ENCODE measurements around the gene UGGT1. TPM values are rescaled to one million over a fixed set of nuclear protein-coding genes. Genes with fewer than 3 reads are reported as not detected.
A peak's percentile ranks its signal among the peaks of the same experiment; 100 is the strongest.

Gene UGGT1
- total RNA-seq, 1 donor from 2014 or later = 49.6 TPM

DNA sequence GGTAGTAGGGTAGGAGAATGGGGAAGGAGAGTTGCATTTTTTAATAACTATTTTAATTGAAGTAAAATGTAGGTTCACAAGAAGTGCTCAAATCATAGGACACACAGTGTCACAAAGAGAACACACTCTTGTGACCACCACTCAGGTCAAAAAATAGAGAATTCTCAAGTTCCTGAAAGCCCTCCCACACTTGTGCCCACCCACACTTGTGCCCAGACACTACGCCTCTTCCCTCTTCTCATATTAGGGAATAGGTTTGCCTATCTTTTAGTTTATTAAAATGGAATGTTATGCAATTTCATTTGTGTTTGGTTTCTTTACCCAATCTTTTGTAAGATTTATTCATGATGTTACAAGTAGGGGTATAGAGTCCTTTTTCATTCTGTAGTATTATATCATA is 67.2 kb downstream of the UGGT1 start:
- DNase-seq = peak; percentile 56

DNA sequence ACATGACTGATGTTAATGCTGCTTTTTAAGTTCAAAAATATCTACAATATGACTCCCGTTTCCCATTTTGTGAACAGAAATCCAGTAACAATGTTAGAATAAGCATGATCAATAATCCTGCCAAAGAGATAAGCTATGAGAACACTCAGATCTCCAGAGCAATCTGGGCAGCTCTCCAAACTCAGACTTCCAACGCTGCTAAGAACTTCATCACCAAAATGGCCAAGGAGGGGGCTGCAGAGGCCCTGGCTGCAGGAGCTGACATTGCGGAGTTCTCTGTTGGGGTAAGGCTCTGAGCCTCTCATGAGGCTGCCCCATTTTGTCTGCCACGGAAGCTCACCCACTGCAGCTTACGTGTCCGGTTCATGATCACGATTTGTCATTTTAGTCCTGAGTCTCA is 68.4 kb downstream of the UGGT1 start:
- Histone ChIP-seq H3K4me3 (no peak overlapping the region), H3K36me3 (peaks cover 87% of the 10 kb centered on the region), H3K27ac (no peak overlapping the region), H3K9me3 (no peaks in the 10 kb centered on the region), H3K4me1 (peaks cover 7% of the 10 kb centered on the region), H3K27me3 (ENCODE audit: low read depth) (no peaks in the 10 kb centered on the region)
- ATAC-seq (no peak), DNase-seq (no peak)
- intact Hi-C loops (cut with DNase I) = no loop called here
- no peak for TF ChIP-seq CTCF (IDR thresholded peaks at IDR 0.05)

More for the DNA sequence above, 67.2 kb downstream of the UGGT1 start:
- Histone ChIP-seq H3K27me3 (ENCODE audit: low read depth) (no peaks in the 10 kb centered on the region), H3K36me3 (peaks cover 92% of the 10 kb centered on the region), H3K4me1 (peaks cover 7% of the 10 kb centered on the region), H3K4me3 (no peak overlapping the region), H3K9me3 (no peaks in the 10 kb centered on the region), H3K27ac (no peak overlapping the region)
- ATAC-seq = peak; percentile 37 to 38
- intact Hi-C loops (cut with DNase I) = no loop called here
- TF ChIP-seq CTCF (IDR thresholded peaks at IDR 0.05) = no peak

- intact Hi-C loops (cut with DNase I) = no loop called here
- Histone ChIP-seq H3K4me3 (no peak overlapping the region), H3K4me1 (peaks cover 7% of the 10 kb centered on the region), H3K9me3 (no peaks in the 10 kb centered on the region), H3K36me3 (peaks cover 87% of the 10 kb centered on the region), H3K27me3 (ENCODE audit: low read depth) (no peaks in the 10 kb centered on the region), H3K27ac (no peak overlapping the region)
- TF ChIP-seq CTCF (IDR thresholded peaks at IDR 0.05) = no peak
- ATAC-seq (no peak), DNase-seq (no peak)
Observed at GRCh38 chr2:128160616-128161275, 69.7 kb downstream of the UGGT1 start.

- H3K9me3 ChIP-seq = no peaks in the 10 kb centered on the region
- H3K27me3 ChIP-seq (ENCODE audit: low read depth) = no peaks in the 10 kb centered on the region
- peaks cover 87% of the 10 kb centered on the region for H3K36me3 ChIP-seq
- peak overlapping the region; percentile 44 for H3K27ac ChIP-seq
- no peak for TF ChIP-seq CTCF (IDR thresholded peaks at IDR 0.05)
- H3K4me1 ChIP-seq = peaks cover 7% of the 10 kb centered on the region
- intact Hi-C loops (cut with DNase I) = no loop called here
- no peak overlapping the region for H3K4me3 ChIP-seq
- peak; percentile 73 for DNase-seq
- peak; percentile 53 to 76 for ATAC-seq
Observed at GRCh38 chr2:128162266-128162665, 71.3 kb downstream of the UGGT1 start.

DNA sequence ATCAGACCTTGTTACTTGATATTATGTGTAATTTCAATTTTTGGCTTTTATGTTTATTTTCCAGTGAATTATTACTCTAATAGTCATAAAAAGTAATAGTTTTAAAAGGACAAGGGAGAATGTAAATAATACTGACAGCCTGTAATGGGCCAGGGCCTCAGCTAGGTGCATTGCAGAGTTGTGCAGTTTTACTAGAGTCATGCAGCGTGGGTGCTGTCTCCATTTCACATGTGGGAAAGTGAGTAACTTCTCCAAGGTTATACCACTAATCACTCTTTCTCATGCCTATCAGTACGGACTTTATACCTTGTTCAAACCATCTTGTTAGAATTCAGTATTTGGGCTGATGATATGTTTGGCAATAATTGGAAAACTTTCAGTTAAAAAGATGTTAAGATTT is 73.3 kb downstream of the UGGT1 start:
- H3K4me3 ChIP-seq = no peak overlapping the region
- no peak for DNase-seq
- H3K36me3 ChIP-seq = peaks cover 87% of the 10 kb centered on the region
- no peak overlapping the region for H3K27ac ChIP-seq
- TF ChIP-seq CTCF (IDR thresholded peaks at IDR 0.05) = no peak
- intact Hi-C loops (cut with DNase I) = no loop called here
- H3K4me1 ChIP-seq = peaks cover 7% of the 10 kb centered on the region
- no peaks in the 10 kb centered on the region for H3K27me3 ChIP-seq (ENCODE audit: low read depth)
- no peaks in the 10 kb centered on the region for H3K9me3 ChIP-seq
- no peak for ATAC-seq
